ENCODE data around the gene HADHB. TPM values are rescaled to one million over a fixed set of nuclear protein-coding genes. Genes with fewer than 3 reads are reported as not detected.

The HADHB gene
- total and polyA plus RNA-seq, 10 of the 15 experiments (the other 5 are each of a cell fraction or from before 2014, with no cell fraction given), result 53.7 to 145 (median 85.5) TPM

DNA sequence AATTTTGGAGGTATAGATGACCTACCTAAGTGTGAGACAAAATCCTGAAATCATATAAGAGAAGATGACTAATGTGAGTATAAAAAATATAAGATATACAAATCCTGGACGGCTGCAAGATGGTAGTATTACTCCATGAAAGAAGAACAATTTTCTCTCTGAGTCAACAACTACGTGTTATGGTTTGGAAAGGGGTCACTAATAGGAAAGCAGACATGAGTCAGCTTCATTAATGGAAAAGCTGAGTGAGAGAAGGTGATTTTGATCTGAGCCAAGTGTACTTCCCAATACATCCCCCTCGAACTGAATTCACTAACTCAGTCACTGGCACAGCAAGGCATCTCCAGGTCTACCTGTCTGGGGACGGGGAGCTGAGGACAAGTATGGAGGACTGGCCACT lies 81.1 kb downstream of the HADHB start:
- ATAC-seq (no peak), FAIRE-seq (no peak), DNase-seq (ENCODE audit: low read depth, low spot score) (no peak)
- H3K27ac ChIP-seq (ENCODE audit: control insufficient read depth, insufficient read depth), result no peak overlapping the region
- no TSS peak for BruUV-seq (replicated peaks)
- POLR2A ChIA-PET, result interaction anchor here (0.6 kb wide), 1 partner anchor 277 kb away, joined by 4 read pairs; no protein-coding TSS in a partner anchor
- H3K9me3 ChIP-seq (replicated peaks; ENCODE audit: control insufficient read depth, insufficient read depth, low read length), result no peaks in the 10 kb centered on the region
- no peaks in the 10 kb centered on the region for H3K4me1 ChIP-seq (ENCODE audit: control insufficient read depth, insufficient read depth, low read length)
- SMC1A ChIA-PET (ENCODE audit: uncharacterized antibody, unreplicated experiment), result interaction anchor here (1.1 kb wide), 1 partner anchor 166 kb away, joined by 3 read pairs; no protein-coding TSS in a partner anchor
- no peak for TF ChIP-seq FOXM1 (IDR thresholded peaks at IDR 0.05; ENCODE audit: low read depth, low read length)
- TF ChIP-seq ZBTB11 (CRISPR knock-in tag; IDR thresholded peaks at IDR 0.05), result no peak
- no peak for TF ChIP-seq MLLT1 (IDR thresholded peaks at IDR 0.05)
- no peak for TF ChIP-seq NFYA (IDR thresholded peaks at IDR 0.05; ENCODE audit: borderline replicate concordance, low read depth, low read length)
- no peak for TF ChIP-seq JUND (IDR thresholded peaks at IDR 0.05; ENCODE audit: low read depth, low read length)
- TF ChIP-seq ETV6 (conservative IDR thresholded peaks at IDR 0.05 in 1 of 2, IDR thresholded peaks at IDR 0.05 in 1 of 2; ENCODE audit: borderline replicate concordance in 1 of 2, low read depth in 1 of 2), result no peak
- TF ChIP-seq MEF2B (IDR thresholded peaks at IDR 0.05; ENCODE audit: partially characterized antibody, poor library complexity, severe bottlenecking), result no peak
- intact Hi-C loops (cut with micrococcal nuclease; ENCODE audit: unreplicated experiment) (no loop called here), in situ Hi-C loops (cut with MboI) (no loop called here)
- CTCF ChIA-PET, result interaction anchor here (0.6 to 1.2 kb wide), 2 partner anchors 91 to 238 kb away, joined by 3 to 4 read pairs; no protein-coding TSS in a partner anchor
- H3K9ac ChIP-seq (ENCODE audit: control insufficient read depth, insufficient read depth, low read length), result no peak overlapping the region
- no peak overlapping the region for H3K4me2 ChIP-seq (ENCODE audit: control insufficient read depth, insufficient read depth)
- no peaks in the 10 kb centered on the region for H3K36me3 ChIP-seq (ENCODE audit: control insufficient read depth in 2 of 2, insufficient read depth in 2 of 2, low read length in 1 of 2)
- no peak overlapping the region for H2AFZ ChIP-seq (ENCODE audit: control insufficient read depth, low read depth, low read length)
- H3K4me3 ChIP-seq, result no peak overlapping the region
- no peaks in the 10 kb centered on the region for H3K79me2 ChIP-seq (ENCODE audit: control insufficient read depth, insufficient read depth, low read length)
- H4K20me1 ChIP-seq (ENCODE audit: control insufficient read depth, insufficient read depth), result no peaks in the 10 kb centered on the region
- H3K27me3 ChIP-seq (replicated peaks in 1 of 2; ENCODE audit: control insufficient read depth in 2 of 2, insufficient read depth in 2 of 2, low read length in 1 of 2), result no peaks in the 10 kb centered on the region
- RAD21 ChIA-PET (ENCODE audit: unreplicated experiment), result interaction anchor here (0.9 to 1.5 kb wide), 2 partner anchors 80 to 153 kb away, joined by 3 to 4 read pairs; partner anchors contain the start of gene GAREM2
- 26% methylated on average over 4 of the region's 4 CpGs for WGBS (ENCODE audit: insufficient coverage, insufficient replicate concordance, low lambda C conversion rate, missing lambda C conversion rate)
